22Rv1 (cell line): ENCODE data around the gene SPATA32.
"Not testable (repeated sequence)": the region's sequence is repeated elsewhere in the genome, so short reads cannot be mapped to it uniquely, and the experiment has no call there.

Experiments used
- ZFX ChIP-seq: fragments of 450-650 bp; IDR thresholded peaks from 2 replicates; pipeline ENCODE4 v1.6.1; 2017; ENCODE audit warnings: antibody characterized with exemption, borderline replicate concordance
- TF ChIP-seq, protein P1 (sequence below): fragments of 450-650 bp; IDR thresholded peaks from 2 replicates; pipeline ENCODE4 v1.5.1; 2017; ENCODE audit warnings: mild to moderate bottlenecking

DNA sequence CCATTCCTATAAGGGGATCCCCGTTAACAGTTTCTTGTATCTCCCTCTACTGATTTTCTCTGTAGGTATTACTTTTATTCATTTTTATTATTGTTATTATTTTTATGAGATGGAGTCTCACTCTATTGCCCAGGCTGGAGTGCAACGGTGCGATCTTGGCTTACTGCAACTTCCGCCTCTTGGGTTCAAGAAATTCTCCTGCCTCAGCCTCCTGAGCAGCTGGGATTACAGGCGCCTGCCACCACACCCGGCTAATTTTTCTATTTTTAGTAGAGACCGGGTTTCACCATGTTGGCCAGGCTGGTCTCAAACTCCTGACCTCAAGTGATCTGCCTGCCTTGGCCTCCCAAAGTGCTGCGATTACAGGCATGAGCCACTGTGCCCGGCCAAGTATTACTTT, 40.3 kb upstream of the SPATA32 start:
- TF ChIP-seq, protein P1, sequence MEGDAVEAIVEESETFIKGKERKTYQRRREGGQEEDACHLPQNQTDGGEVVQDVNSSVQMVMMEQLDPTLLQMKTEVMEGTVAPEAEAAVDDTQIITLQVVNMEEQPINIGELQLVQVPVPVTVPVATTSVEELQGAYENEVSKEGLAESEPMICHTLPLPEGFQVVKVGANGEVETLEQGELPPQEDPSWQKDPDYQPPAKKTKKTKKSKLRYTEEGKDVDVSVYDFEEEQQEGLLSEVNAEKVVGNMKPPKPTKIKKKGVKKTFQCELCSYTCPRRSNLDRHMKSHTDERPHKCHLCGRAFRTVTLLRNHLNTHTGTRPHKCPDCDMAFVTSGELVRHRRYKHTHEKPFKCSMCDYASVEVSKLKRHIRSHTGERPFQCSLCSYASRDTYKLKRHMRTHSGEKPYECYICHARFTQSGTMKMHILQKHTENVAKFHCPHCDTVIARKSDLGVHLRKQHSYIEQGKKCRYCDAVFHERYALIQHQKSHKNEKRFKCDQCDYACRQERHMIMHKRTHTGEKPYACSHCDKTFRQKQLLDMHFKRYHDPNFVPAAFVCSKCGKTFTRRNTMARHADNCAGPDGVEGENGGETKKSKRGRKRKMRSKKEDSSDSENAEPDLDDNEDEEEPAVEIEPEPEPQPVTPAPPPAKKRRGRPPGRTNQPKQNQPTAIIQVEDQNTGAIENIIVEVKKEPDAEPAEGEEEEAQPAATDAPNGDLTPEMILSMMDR: not testable (repeated sequence)
- not testable (repeated sequence) for TF ChIP-seq ZFX
